K562 treated with DMSO at 1 percent for 24 hours (cell line): ENCODE results near the gene EIF3C. TPM values are rescaled to one million over a fixed set of nuclear protein-coding genes. Genes with fewer than 3 reads are reported as not detected.

ENCODE experiments used
- total RNA-seq: library from RNA; unstranded; fragments of 300-600 nt; gene quantifications from 2 replicates; pipeline ENCODE4 v1.2.3, GENCODE V29; 2022; ENCODE audit warnings: low read depth; ENCODE audit not compliant: insufficient read depth

EIF3C gene, protein sequence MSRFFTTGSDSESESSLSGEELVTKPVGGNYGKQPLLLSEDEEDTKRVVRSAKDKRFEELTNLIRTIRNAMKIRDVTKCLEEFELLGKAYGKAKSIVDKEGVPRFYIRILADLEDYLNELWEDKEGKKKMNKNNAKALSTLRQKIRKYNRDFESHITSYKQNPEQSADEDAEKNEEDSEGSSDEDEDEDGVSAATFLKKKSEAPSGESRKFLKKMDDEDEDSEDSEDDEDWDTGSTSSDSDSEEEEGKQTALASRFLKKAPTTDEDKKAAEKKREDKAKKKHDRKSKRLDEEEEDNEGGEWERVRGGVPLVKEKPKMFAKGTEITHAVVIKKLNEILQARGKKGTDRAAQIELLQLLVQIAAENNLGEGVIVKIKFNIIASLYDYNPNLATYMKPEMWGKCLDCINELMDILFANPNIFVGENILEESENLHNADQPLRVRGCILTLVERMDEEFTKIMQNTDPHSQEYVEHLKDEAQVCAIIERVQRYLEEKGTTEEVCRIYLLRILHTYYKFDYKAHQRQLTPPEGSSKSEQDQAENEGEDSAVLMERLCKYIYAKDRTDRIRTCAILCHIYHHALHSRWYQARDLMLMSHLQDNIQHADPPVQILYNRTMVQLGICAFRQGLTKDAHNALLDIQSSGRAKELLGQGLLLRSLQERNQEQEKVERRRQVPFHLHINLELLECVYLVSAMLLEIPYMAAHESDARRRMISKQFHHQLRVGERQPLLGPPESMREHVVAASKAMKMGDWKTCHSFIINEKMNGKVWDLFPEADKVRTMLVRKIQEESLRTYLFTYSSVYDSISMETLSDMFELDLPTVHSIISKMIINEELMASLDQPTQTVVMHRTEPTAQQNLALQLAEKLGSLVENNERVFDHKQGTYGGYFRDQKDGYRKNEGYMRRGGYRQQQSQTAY
- 271 and 279 TPM in 2 replicates for total RNA-seq

GRCh38 chr16:28711220-28712083 is at the start of gene EIF3C:
TSS of gene EIF3C (plus strand) at chr16:28711464. CDS start at chr16:28711687, 223 bp downstream.

DNA sequence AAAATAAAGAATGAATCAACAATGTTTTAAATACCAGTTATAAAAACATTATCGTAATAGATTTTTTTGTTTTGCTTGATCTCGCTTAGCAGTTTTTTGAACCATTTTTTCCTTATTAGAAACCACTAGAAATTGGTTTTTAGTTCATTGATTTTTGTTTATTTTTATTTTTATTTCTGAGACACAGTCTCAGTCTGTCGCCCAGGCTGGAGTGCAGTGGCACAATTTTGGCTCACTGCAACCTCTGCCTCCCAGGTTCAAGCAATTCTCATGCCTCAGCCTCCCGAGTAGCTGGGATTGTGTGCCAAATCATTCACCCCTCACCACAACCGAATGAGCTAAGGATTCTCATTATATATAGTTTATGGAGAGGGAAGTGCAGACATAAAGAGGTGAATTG is 40.2 kb downstream of the EIF3C start, which contains the start of gene NPIPB9:
NPIPB9 (plus strand) TSS at position 301 of the 400 bp plus-strand sequence.

Other genes with a start within 250 kb of the EIF3C start
- not detected in 2 replicates for gene NPIPB7, start 239.1 kb upstream of the EIF3C start, total RNA-seq
- 35.5 and 35.7 TPM in 2 replicates for gene CLN3, start 219.4 kb upstream of the EIF3C start, total RNA-seq
- gene APOBR, start 216.8 kb upstream of the EIF3C start, total RNA-seq: 4.1 and 4.6 TPM in 2 replicates
- not detected in 2 replicates for gene IL27, start 204.6 kb upstream of the EIF3C start, total RNA-seq
- 105 and 107 TPM in 2 replicates for gene NUPR1, start 172.5 kb upstream of the EIF3C start, total RNA-seq
- 32.3 and 36.2 TPM in 2 replicates for gene SGF29, start 157.5 kb upstream of the EIF3C start, total RNA-seq
- gene SULT1A2, start 114.4 kb upstream of the EIF3C start, total RNA-seq: 6.9 and 9.0 TPM in 2 replicates
- gene SULT1A1, start 101.4 kb upstream of the EIF3C start, total RNA-seq: 72.4 and 86.3 TPM in 2 replicates
- not detected in 2 replicates for gene NPIPB8, start 73.4 kb upstream of the EIF3C start, total RNA-seq
- gene NPIPB9, start 40.3 kb downstream of the EIF3C start, total RNA-seq: 0.22 TPM in 1 of 2 replicates, not detected in the other
- 275 and 280 TPM in 2 replicates for gene ATXN2L, start 111.5 kb downstream of the EIF3C start, total RNA-seq
- 261 and 292 TPM in 2 replicates for gene TUFM, start 134.9 kb downstream of the EIF3C start, total RNA-seq
- 56.6 and 57.2 TPM in 2 replicates for gene SH2B1, start 152.4 kb downstream of the EIF3C start, total RNA-seq
- 4.1 and 5.6 TPM in 2 replicates for gene ATP2A1, start 167.0 kb downstream of the EIF3C start, total RNA-seq
- 33.5 and 36.2 TPM in 2 replicates for gene RABEP2, start 213.8 kb downstream of the EIF3C start, total RNA-seq
- gene CD19, start 220.5 kb downstream of the EIF3C start, total RNA-seq: 6.9 and 10.8 TPM in 2 replicates
- gene NFATC2IP, start 239.5 kb downstream of the EIF3C start, total RNA-seq: 23.1 and 24.2 TPM in 2 replicates